Heart left ventricle (tissue), 16 donors: Measurements from ENCODE around the gene RPL13. TPM values are rescaled to one million over a fixed set of nuclear protein-coding genes. Genes with fewer than 3 reads are reported as not detected.
A peak's percentile ranks its signal among the peaks of the same experiment; 100 is the strongest.

Experiments
- ATAC-seq, 4 donors: fragments of 200-7000 bp; cut with Tn5 transposase; one replicate each; pipeline ENCODE4 v1.9.1; 2020 to 2022; ENCODE audit warnings: moderate library complexity in 4 of 4, mild to moderate bottlenecking in 3 of 4, moderate number of reproducible peaks in 1 of 4
- DNase-seq, 5 donors: peaks; one replicate each; pipeline ENCODE4 v3.0.0-alpha.2; 2020
- H3K27ac ChIP-seq, 12 donors: fragments of 200-600 bp; sonication (generic) in 4 of 12; one replicate each; pipeline versions ENCODE4 v1.5.0 to v1.8.0; 2016 to 2022; ENCODE audit warnings: mild to moderate bottlenecking in 2 of 12
- H3K27me3 ChIP-seq, 9 donors: fragments of 200-600 bp; sonication (generic) in 2 of 9; one replicate each; pipeline versions ENCODE4 v1.5.1 to v1.8.0; 2016 to 2022; ENCODE audit warnings: mild to moderate bottlenecking in 3 of 9
- H3K36me3 ChIP-seq, 9 donors: fragments of 200-600 bp; sonication (generic) in 2 of 9; one replicate each; pipeline versions ENCODE4 v1.5.0 to v1.8.0; 2018 to 2022; ENCODE audit warnings: mild to moderate bottlenecking in 2 of 9
- H3K4me1 ChIP-seq, 12 donors: fragments of 200-600 bp; sonication (generic) in 4 of 12; one replicate each; pipeline versions ENCODE4 v1.5.0 to v1.8.0; 2016 to 2022; ENCODE audit warnings: mild to moderate bottlenecking in 3 of 12
- H3K4me3 ChIP-seq, 12 donors: fragments of 200-600 bp; sonication (generic) in 4 of 12; one replicate each; pipeline versions ENCODE4 v1.5.0 to v1.8.0; 2017 to 2022; ENCODE audit warnings: mild to moderate bottlenecking in 9 of 12, moderate library complexity in 4 of 12
- H3K9me3 ChIP-seq, 12 donors: fragments of 200-600 bp; sonication (generic) in 4 of 12; one replicate each; pipeline versions ENCODE4 v1.5.0 to v1.8.0; 2016 to 2022; ENCODE audit warnings: mild to moderate bottlenecking in 1 of 12
- POLR2A ChIP-seq, 2 donors: fragments of 450-650 bp; IDR thresholded peaks; one replicate each; pipeline ENCODE4 v1.6.1; 2017; ENCODE audit warnings: antibody characterized with exemption in 2 of 2, mild to moderate bottlenecking in 2 of 2, moderate library complexity in 2 of 2
- WGBS, 4 donors: extraction: QIAGEN DNeasy Blood & Tissue Kit in 2 of 4; methylation state at CpG; one replicate each; pipeline versions ENCODE4 v1.1.5 to v1.1.7; 2013 to 2018; 5-methylcytosine and 5-hydroxymethylcytosine counted together
- intact Hi-C, 10 donors: fragments of 100-400 bp; cut with DNase I; formaldehyde crosslinking; loops; one replicate each; pipeline versions ENCODE4 v1.11.1 to v1.14.2; 2022
- polyA plus RNA-seq, 2 donors: library from polyadenylated mRNA; stranded (reverse); fragments of 200-250 nt; gene quantifications; one replicate each; pipeline ENCODE4 v1.2.3, GENCODE V29; 2013
- total RNA-seq, 9 donors: library from RNA; depleted of rRNA in 2 of 9; stranded (reverse); fragments of >200 nt in 2 of 9; fragmentation: NEBNext Ultra II Directional in 3 of 9; extraction: Animal tissue kit (Norgen Biotek cat#: 25700) in 3 of 9; gene quantifications; one replicate each; pipeline versions ENCODE4 v1.1.0 to v1.2.4, GENCODE V29; 2016 to 2023
- TF ChIP-seq, protein P1 (sequence below), 12 donors: fragments of 200-600 bp; sonication (generic) in 4 of 12; IDR thresholded peaks; one replicate each; pipeline versions ENCODE4 v1.5.0 to v1.8.0; 2018 to 2022; ENCODE audit warnings: antibody characterized with exemption in 12 of 12, mild to moderate bottlenecking in 5 of 12
- donor health status: ischemic (EF 13 %, LVEDD 7.1; RV severe dilation, severe dysfunction).
- donor health status: healthy with polysubstance abuse.
- donor health status: DM: no; HTN: yes; CAD: no.
- donor health status: DM: no; HTN: no; CAD: no.
- donor health status: ischemic (EF 25% LVEDD 6.9; RV normal size, moderate dysfunction).
- donor health status: ischemic (EF 25% LVEDD 5.7; RV mildly dilated, moderate dysfunction).
- donor health status: healthy.
- donor health status: DM: yes; HTN: yes; CAD: no.
- donor health status: ischemic (EF 35%, LVEDD 5.7; RV mildly dilated, moderate dysfunction).
- donor health status: nonischemic (EF 11% LVEDD 7.7; RV severe dilation, severe dysfunction).
- donor health status: DM: yes; HTN: yes; CAD: no.
- donor health status: PGD.
- donor health status: ischemic (EF 29% LVEDD 5.4; RV normal size, mild dysfunction).
- donor health status: nonischemic (EF 23%, LVEDD 6.1; RV moderate dilation, normal function).

The RPL13 gene
- total and polyA plus RNA-seq, 11 donors, result 701 to 5,500 (median 1,282) TPM

DNA sequence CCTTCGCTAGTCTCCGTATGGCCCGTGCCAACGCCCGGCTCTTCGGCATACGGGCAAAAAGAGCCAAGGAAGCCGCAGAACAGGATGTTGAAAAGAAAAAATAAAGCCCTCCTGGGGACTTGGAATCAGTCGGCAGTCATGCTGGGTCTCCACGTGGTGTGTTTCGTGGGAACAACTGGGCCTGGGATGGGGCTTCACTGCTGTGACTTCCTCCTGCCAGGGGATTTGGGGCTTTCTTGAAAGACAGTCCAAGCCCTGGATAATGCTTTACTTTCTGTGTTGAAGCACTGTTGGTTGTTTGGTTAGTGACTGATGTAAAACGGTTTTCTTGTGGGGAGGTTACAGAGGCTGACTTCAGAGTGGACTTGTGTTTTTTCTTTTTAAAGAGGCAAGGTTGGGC lies 2.5 kb downstream of the RPL13 start:
- intact Hi-C loops, result loop anchor here in 2 of 10 donors (5.0 to 10.0 kb wide), 2 partner anchors 56 to 318 kb away; partner anchors contain the start of gene SPG7 (in 1 of the 2)
- peaks cover 8 to 64% (median 36%) of the 10 kb centered on the region in 12 donors for H3K4me1 ChIP-seq
- no peak for ATAC-seq

DNA sequence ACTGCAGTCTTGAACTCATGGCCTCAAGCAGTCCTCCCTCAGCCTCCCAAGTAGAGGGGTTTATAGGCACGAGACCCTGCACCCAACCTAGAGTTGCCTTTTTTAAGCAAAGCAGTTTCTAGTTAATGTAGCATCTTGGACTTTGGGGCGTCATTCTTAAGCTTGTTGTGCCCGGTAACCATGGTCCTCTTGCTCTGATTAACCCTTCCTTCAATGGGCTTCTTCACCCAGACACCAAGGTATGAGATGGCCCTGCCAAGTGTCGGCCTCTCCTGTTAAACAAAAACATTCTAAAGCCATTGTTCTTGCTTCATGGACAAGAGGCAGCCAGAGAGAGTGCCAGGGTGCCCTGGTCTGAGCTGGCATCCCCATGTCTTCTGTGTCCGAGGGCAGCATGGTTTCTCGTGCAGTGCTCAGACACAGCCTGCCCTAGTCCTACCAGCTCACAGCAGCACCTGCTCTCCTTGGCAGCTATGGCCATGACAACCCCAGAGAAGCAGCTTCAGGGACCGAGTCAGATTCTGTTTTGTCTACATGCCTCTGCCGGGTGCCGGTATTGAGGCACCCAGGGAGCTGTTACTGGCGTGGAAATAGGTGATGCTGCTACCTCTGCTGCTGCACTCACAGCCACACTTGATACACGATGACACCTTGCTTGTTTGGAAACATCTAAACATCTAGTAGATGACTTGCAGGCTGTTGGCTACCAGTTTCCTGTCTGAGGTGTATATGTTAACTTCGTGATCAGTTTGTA lies 3.3 kb downstream of the RPL13 start:
- TF ChIP-seq POLR2A (IDR thresholded peaks at IDR 0.05), result no peak
- TF ChIP-seq, protein P1, sequence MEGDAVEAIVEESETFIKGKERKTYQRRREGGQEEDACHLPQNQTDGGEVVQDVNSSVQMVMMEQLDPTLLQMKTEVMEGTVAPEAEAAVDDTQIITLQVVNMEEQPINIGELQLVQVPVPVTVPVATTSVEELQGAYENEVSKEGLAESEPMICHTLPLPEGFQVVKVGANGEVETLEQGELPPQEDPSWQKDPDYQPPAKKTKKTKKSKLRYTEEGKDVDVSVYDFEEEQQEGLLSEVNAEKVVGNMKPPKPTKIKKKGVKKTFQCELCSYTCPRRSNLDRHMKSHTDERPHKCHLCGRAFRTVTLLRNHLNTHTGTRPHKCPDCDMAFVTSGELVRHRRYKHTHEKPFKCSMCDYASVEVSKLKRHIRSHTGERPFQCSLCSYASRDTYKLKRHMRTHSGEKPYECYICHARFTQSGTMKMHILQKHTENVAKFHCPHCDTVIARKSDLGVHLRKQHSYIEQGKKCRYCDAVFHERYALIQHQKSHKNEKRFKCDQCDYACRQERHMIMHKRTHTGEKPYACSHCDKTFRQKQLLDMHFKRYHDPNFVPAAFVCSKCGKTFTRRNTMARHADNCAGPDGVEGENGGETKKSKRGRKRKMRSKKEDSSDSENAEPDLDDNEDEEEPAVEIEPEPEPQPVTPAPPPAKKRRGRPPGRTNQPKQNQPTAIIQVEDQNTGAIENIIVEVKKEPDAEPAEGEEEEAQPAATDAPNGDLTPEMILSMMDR (IDR thresholded peaks at IDR 0.05), result no peak
- Histone ChIP-seq H3K4me3 (no peak overlapping the region), H3K27ac (no peak overlapping the region), H3K36me3 (peaks cover 6 to 39% (median 37%) of the 10 kb centered on the region in 9 donors), H3K9me3 (no peaks in the 10 kb centered on the region), H3K4me1 (peaks cover 8 to 64% (median 35%) of the 10 kb centered on the region in 12 donors), H3K27me3 (no peaks in the 10 kb centered on the region)
- WGBS, 4 donors, result 63 to 74% (median 70%) methylated on average over 7 to 12 of the region's 12 CpGs
- ATAC-seq, result no peak
- intact Hi-C loops, result loop anchor here in 2 of 10 donors (5.0 to 10.0 kb wide), 2 partner anchors 57 to 319 kb away; partner anchors contain the start of gene SPG7 (in 1 of the 2)
- DNase-seq, result no peak

More for the DNA sequence above, 2.5 kb downstream of the RPL13 start:
- TF ChIP-seq, protein P1 (IDR thresholded peaks at IDR 0.05), result no peak
- no peak for TF ChIP-seq POLR2A (IDR thresholded peaks at IDR 0.05)
- Histone ChIP-seq H3K27ac (no peak overlapping the region), H3K36me3 (peaks cover 6 to 40% (median 37%) of the 10 kb centered on the region in 9 donors), H3K9me3 (no peaks in the 10 kb centered on the region), H3K27me3 (no peaks in the 10 kb centered on the region), H3K4me3 (no peak overlapping the region)
- WGBS, 4 donors, result 81 to 84% (median 82%) methylated on average over 12 of the region's 12 CpGs
- no peak for DNase-seq

DNA sequence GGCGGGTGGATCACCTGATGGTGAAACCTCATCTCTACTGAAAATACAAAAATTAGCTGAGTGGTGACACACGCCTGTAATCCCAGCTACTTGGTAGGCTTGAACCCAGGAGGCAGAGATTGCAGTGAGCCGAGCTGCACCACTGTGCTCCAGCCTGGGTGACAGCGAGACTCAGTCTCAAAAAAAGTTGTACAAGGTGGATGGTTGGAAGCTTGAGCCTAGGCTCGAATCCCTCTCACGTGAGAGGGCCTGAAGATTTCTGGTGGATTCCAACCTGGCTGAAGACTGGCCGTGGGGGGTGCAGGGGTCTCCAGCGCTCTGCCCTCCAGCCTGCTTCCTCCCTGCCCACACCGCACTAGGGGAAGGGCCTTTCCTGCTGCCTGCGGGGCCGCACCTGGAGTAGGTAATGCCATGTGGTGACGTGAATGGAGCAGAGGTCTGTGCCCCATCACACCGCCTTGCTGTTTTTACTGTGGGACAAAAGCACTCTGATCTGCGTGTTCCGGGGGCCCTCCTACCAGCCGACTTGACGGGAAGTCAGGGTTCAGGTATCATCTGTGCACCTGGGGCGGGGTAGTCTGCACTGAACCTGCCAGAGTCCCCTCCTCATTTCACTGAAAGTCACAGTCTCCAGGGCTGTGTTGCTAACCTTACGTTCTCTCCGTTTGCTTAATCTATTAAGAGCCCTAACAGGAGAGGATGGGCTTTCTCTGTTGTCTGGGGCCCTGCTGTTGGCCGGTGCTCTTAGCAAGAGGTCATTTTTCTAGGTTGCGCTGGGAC lies 4.2 kb downstream of the RPL13 start:
- peaks cover 6 to 39% (median 37%) of the 10 kb centered on the region in 9 donors for H3K36me3 ChIP-seq
- no peaks in the 10 kb centered on the region for H3K9me3 ChIP-seq
- ATAC-seq (no peak), DNase-seq (no peak)
- intact Hi-C loops, result loop anchor here in 4 of 10 donors (5.0 to 10.0 kb wide), 4 partner anchors 57 to 320 kb away; partner anchors contain the start of gene SPG7 (in 1 of the 4)
- no peak overlapping the region for H3K4me3 ChIP-seq
- peaks cover 8 to 56% (median 31%) of the 10 kb centered on the region in 12 donors for H3K4me1 ChIP-seq
- 73 to 78% (median 76%) methylated on average over 21 to 22 of the region's 22 CpGs for WGBS, 4 donors
- peaks cover 0 to 8% (median 2%) of the 10 kb centered on the region in 9 donors for H3K27me3 ChIP-seq
- H3K27ac ChIP-seq, result no peak overlapping the region
- TF ChIP-seq, protein P1 (IDR thresholded peaks at IDR 0.05), result no peak
- TF ChIP-seq POLR2A (IDR thresholded peaks at IDR 0.05), result no peak

DNA sequence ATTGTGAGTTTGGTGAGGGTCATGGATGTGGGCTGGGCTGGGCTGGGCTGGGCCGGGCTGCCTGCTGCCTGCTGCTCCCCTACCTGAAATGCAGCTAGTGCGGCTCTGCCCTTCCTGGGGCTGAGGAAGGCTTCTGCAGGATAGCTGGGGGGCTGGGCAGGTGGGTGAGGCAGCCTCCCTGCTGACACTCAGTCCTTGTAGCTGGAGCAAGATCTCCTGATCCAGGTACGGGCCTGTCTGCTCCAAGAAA lies 4.7 kb downstream of the RPL13 start:
- Histone ChIP-seq H3K36me3 (peaks cover 6 to 39% (median 37%) of the 10 kb centered on the region in 9 donors), H3K27me3 (peaks cover 0 to 13% (median 6%) of the 10 kb centered on the region in 9 donors), H3K4me3 (peak overlapping the region in 1 of 12 donors; percentile 34), H3K27ac (no peak overlapping the region), H3K9me3 (no peaks in the 10 kb centered on the region), H3K4me1 (peaks cover 8 to 53% (median 29%) of the 10 kb centered on the region in 12 donors)
- TF ChIP-seq, protein P1 (IDR thresholded peaks at IDR 0.05), result no peak
- TF ChIP-seq POLR2A (IDR thresholded peaks at IDR 0.05), result no peak
- DNase-seq (no peak), ATAC-seq (no peak)
- intact Hi-C loops, result loop anchor here in 3 of 10 donors (5.0 to 10.0 kb wide), 3 partner anchors 77 to 320 kb away; no protein-coding TSS in a partner anchor
- 47 to 63% (median 55%) methylated on average over 2 to 3 of the region's 3 CpGs for WGBS, 4 donors
